Stimulated activated CD8-positive, alpha-beta memory T cell treated with anti-CD3 and anti-CD28 coated beads, Interleukin-15, amount 100 ng/mL, for 48 hours (primary cell): ENCODE results near the gene IQGAP3.

Experiments used
- DNase-seq, 2 donors: peaks; one replicate each; pipeline ENCODE4 v3.0.0-alpha.2; 2020; ENCODE audit warnings: low read depth in 2 of 2

IQGAP3 gene

DNA sequence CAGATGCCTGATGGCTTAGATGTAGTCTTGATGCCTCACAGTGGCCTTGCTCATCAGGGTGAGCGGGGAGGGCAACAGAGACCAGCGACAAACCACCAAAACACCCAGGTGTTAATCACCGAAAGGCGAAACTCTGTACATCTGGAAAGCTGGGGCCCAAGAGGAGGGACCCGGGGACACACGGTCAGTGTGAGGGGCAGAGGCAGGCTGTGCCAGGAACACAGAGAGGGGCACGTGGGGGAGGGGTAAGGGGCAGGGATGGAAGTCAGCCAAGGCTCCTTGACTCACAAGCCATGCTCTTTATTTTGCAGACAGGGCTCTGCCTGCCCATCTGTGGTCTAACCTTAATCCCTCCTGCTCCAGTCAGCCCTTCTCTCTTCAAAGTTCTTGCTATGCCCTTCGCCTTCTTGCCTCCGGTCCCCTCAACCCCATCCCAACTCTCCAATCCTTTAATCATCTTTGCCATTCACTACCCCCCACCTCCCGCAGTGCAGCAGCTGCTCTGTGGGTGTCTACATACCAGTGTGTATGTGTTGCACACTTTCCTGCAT lies 76.1 kb downstream of the IQGAP3 start:
- DNase-seq: peak in 1 of 2 donors; percentile 33

DNA sequence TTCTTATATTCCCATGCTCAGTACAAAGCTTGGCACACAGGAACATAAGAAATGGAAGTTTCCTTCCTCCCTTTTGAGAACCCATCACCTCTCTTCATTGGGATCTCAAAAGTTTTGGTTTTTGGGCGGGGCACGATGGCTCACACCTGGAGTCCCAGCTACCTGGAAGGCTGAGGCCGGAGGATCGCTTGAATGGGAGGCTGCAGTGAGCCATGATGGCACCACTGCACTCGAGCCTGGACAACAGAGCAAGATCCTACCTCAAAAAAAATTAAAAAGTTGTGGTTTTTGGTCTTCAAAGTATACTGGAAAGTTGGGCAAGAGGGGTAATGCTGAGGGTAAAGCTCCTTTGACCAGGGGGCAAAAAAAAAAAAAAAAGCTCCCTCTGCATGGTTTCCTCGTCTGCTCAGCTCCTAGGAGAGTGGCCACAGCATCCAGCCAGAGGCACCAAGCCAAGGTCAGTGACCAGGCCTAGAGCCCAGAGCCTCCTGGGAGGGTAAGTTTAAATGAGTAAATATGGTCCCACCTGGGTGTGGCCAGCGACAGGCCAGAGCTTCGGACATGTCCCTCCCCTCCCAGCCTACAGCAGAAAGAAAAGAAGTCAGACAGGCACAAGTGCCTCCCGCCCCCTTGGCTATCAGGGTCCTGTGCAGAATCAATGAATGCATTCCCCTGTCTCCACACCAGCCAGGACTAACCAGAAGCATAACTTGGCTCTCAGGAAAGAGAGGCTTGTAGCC lies 76.8 kb downstream of the IQGAP3 start:
- no peak for DNase-seq

DNA sequence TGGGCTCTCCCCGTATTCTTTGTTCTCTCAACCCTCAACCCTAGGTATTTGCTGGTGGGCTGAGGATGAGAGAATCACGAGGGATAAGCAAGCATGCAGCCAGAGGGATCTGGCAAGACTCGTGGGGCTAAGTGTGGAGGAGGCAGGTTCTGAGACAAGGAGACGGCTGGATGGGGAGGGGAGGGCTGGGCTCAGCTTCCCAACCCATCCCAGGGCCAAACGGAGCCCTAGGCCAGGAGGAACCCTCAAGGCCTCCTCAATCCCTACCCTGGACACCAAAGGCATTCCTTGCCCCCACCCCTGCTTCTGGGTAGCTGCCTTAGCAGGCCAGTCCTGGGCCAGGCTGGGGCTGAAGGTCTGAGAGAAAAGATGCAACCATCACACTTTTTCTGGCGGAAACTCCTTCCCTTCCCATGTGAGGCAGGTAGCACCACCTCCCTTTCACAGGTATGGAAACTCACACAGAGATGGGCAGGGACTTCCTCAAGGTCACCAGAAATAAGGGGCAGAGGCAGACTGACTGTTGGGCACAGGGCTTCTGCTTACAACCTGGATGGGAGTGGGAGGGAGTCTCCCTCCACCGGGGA lies 78.0 kb downstream of the IQGAP3 start:
- no peak for DNase-seq

- no peak for DNase-seq
Observed at GRCh38 chr1:156493742-156494141, 78.6 kb downstream of the IQGAP3 start.

DNA sequence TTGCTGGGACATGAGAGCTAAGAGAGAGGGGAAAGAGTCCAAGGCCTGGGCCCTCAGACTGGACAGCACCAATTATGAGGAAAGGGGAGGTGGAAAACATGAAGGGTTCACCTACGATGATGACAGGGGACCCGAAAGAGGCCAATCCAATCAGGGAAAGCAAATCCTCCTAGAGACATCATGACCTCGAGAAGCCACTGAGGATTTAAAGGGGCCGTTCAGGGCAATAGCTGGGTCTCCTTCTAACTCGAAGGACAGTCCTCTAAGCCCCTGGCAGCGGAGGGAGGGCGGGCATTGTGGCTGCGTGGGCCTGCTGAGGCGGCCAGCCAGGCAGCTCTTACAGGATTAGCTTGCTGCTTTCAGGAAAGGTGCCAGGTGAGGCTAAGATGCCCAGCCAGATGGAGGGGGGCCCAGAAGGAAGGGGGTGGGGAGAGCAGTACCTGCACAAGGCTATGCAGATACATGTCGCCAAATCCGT lies 79.2 kb downstream of the IQGAP3 start:
- no peak for DNase-seq

DNA sequence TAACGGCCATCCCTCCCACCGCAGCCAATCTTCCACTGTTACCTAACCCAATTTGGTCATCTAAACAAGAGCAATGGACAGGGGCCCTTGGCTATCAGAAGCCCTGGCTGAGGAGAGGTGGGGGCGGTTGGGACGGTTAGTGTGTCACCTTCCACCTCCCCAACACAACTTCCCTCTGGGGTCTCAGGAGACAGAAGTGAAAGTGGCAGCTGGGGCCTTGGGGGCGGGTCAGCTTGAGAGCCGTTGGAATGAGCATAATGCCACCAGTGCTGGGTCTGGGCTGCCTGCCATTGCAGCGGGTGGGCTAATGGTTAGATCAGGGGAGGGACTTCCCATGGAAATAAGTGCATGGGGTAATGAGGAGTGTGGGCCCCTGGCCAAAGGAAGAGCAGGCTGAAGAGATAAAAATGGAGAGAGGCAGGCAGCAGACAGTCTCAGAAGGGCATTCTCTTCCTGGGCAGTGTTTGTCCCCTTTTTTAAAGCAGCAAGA lies 79.7 kb downstream of the IQGAP3 start:
- DNase-seq: no peak

DNA sequence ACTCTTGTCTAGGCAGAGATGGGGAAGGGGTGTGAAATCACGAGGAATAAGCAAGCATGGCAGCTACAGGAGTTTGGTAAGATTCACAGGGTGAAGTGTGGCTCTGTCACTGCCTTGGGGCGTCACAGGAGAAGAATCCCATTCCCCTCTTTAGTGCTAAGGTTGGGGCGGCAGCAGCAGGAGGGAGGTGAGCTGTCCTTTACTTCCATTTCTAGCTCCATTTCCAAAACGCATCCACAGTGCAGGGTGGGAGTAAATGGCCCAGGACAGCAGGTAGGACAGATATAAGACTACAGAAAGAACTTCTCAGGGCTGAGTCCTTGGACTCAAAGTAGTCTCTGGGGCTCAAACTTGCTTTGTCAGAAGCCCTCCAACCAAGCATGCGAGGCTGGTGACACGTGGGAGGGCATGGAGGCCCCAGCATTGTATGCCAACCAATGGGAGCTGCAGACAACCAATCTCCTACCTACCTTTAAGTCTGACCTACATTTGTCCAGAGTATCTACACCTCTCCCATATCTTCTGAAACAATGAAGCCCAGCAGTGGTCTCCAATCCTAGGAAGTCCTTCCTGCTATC lies 80.3 kb downstream of the IQGAP3 start:
- no peak for DNase-seq

GRCh38 chr1:156491151-156491949 lies 81.0 kb downstream of the IQGAP3 start:
- no peak for DNase-seq

- no peak for DNase-seq
Observed at GRCh38 chr1:156490401-156491032, 81.8 kb downstream of the IQGAP3 start.

DNA sequence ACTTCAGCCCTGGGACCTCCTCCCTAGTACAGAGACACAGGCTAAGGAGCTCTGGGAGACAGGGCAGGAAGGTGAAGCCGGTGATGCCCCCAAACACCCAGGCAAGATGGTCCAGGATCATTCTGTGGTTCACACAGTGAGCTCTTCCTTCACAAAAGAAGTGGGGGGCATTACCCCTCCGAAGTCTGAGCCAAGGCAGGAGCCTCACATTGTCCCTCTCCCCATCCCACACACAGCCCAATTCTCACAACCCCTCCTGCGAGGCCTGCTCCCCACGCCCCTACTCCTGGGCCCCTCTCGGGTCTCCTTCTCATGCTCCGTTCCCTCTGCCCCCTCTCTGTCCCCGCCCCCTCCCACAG lies 82.5 kb downstream of the IQGAP3 start:
- DNase-seq: no peak

GRCh38 chr1:156489166-156489934 lies 83.0 kb downstream of the IQGAP3 start:
- DNase-seq: peak in 1 of 2 donors; percentile 30

DNA sequence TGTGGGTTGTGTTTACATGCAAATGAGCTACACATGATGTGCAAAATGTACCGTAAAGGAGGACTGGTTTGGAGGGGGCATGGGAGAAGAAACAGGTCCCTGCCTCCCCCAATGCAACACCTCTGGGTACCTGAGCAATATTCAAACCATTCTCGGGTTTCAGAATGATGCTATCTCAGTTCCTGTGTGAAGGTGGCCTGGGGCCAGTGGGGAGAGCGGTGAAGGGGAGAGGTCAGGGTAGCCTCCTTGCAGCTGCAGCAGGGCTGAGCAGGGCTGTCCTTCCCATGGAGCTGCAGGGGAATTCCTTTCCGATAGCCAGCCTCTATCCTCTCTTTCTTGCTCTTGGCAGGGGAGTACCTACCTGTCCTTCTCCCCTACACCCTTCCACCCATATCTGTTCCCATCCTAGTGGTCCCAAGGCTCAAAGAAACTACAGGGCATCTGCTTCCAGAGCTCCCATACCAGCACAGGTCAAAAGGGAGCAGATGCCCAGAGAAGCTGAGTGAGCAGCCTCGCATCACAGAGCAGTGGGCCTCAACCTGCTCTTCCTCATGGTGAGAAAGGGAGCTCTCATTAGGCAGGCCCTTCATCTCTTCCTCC lies 83.7 kb downstream of the IQGAP3 start:
- peak in 1 of 2 donors; percentile 45 for DNase-seq

- DNase-seq: peak in 1 of 2 donors; percentile 36
Observed at GRCh38 chr1:156487862-156488261, 84.5 kb downstream of the IQGAP3 start.

DNA sequence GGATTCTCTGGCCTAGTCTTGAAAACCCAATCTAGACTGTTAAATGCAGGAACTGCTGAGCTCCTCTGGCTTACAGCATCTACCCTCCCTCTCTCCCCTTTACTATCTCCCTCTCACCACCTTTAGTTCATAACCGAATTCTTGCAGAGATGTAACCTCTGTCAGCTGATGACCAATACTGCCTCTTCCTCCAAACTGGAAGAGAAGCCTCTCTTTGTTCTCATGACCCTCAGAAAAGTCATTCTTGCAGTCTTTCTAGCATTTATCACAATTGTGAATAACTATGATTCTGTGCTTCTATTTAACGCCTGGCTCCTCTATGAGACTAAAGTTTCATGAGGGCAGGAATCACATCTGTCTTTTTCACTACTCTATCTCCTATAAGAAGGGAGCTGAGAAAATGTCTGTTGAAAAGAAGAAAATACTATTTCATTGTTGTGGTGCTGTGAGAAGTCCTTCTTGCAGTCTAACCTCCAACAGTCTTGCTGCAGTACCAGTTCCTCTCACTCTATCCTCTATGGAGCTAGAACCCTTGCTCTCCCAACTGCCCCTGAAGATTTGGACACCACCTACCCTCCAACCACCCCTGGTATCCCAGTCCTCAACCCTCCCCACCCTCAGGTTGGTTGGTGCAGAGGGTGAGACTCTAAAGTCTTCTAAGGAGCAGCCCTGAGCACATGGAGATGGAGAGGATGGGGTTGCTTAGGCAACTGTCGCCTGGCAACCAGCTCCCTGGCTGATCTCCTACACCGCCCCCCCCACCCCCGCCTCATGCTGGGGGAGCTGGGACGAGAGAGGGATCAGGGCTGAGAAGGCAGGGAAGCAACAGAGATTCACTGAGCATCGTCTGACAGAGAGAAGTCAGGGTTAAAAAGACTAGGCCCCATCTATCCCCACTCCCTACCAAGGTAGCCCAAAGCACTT lies 85.7 kb downstream of the IQGAP3 start:
- no peak for DNase-seq

GRCh38 chr1:156485984-156486383 lies 86.4 kb downstream of the IQGAP3 start:
- no peak for DNase-seq

DNA sequence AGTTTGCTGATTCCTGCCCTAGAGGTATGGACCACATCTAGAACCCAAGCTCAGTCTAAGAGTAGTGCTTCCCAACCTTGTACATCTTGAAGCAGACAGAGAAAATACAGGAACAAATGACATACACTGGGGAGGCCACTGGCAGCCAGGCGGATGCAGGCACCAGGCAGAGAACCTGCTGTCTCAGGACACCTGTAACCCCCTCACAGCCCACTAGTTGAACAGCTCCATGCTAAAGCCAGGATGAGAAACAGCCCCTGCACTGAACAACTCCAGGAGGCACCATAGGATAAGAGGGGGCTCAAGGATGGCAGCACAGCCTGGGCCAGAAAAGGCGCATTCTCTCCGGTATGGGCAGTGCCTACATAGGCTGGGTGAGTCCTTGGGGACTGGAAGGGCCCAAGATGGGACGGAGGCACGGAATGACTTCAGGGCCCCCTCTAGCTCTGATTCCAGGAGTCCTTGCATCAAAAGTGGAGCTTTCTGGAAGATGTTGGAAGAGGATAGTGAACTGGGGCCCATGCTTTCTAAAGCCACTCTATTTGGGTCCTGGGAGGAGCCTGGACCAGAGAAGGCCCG lies 87.8 kb downstream of the IQGAP3 start:
- DNase-seq: no peak

DNA sequence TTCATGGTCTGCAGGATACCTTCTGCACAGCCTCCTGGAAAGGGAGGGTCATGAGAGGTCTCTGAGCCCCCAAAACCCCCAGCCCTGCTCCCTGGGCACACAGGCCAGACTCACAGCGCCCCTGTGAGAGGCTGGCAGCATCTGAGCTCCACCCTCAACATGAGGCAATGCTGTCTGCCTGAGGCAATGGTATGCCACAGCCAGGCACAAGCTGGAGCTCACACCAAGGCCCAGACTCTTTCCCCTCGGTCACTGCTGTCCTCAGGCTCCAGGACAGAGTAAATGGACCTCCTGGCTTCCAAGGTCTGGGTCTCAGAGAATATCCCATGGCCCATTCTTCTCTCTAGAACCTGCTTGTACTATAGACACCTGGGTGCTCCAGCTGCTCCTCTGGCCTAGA lies 89.0 kb downstream of the IQGAP3 start:
- no peak for DNase-seq

DNA sequence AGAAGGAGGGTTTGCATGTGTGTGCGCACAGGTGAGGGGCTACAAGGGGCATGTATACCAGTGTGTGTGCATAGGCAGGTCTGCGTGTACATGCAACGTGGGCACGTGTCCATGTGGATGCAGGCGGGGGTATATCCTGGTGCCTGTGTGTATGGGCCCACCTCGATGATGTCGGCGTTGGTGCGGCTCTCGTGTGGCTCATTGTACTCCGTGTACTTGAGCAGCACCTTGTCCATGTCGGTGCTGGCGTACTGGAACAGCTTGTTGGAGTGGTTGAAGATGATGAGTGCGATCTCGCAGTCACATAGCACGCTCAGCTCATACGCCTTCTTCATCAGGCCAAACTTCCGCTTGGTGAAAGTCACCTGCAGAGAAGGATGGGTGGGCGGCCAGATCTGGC lies 90.1 kb downstream of the IQGAP3 start:
- DNase-seq: no peak

DNA sequence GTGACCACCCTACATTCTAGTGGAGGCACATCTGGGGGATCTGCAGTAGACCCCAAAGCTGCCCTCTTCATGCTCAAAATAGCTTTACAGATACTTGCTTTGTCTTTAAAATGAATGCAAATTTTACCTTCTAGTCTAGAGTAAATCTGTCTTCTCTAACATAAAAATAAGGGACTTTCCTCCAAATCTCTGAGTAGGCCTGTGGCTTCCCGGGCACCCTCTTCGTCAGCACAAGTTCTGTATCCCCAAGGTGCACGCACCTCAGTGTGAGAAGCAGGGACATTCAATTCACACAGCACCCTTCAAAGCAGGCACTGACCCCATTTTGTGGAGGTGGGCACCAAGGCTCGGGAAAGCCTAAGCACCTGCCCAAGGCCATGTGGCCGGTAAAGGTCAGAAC lies 90.8 kb downstream of the IQGAP3 start:
- DNase-seq: no peak
